ENCODE measurements around the gene AMELY.
"Not testable (repeated sequence)": the region's sequence is repeated elsewhere in the genome, so short reads cannot be mapped to it uniquely, and the experiment has no call there.

Gene AMELY

DNA sequence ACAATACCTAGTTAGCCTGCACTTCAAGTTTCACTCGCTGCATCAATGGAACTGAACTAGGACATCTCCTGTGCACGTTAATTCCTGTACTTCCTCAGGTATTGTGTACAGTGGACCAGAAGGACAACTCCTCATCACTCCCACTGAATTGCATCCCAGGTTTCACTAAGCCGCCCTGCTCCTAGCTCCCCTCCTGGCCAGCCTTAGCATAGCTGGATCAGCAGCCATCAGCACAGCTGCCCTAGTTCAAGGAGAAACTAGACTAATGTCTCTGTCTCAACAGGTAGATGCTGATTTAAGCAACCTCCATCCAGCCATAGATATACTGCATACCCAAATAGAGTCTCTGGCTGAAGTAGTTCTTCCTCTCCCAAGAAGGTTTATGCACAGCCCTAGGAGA, 17.1 kb downstream of the AMELY start:
- no peak for DNase-seq (ENCODE audit: low read depth, low spot score)
- no peaks in the 10 kb centered on the region for H3K36me3 ChIP-seq (ENCODE audit: insufficient read depth, low read length)
- no peak overlapping the region for H3K9ac ChIP-seq (ENCODE audit: insufficient read length)
- H3K27ac ChIP-seq, result no peak overlapping the region
- no peaks in the 10 kb centered on the region for H3K9me3 ChIP-seq (ENCODE audit: low read depth, low read length)
- H3K4me3 ChIP-seq, result no peak overlapping the region
- TF ChIP-seq FOXP2 (optimal IDR thresholded peaks at IDR 0.05; ENCODE audit: control extremely low read depth, extremely low read length, insufficient read depth) (no peak), POLR2AphosphoS5 (IDR thresholded peaks at IDR 0.05; ENCODE audit: borderline replicate concordance, low read depth, low read length) (no peak), EZH2 (IDR thresholded peaks at IDR 0.05) (no peak)

GRCh38 chrY:6849384-6849783, 62.2 kb downstream of the AMELY start:
- H3K27ac ChIP-seq, result no peak overlapping the region
- no peak for DNase-seq (ENCODE audit: low read depth, low spot score)

GRCh38 chrY:6842650-6843049, 68.9 kb downstream of the AMELY start:
- H3K9me3 ChIP-seq (ENCODE audit: low read depth, low read length); DNase-seq (ENCODE audit: low read depth, low spot score); H3K9ac ChIP-seq (ENCODE audit: insufficient read length); H3K4me3 ChIP-seq; H3K27ac ChIP-seq; H3K36me3 ChIP-seq (ENCODE audit: insufficient read depth, low read length): not testable (repeated sequence)

More at GRCh38 chrY:6849384-6849783, 62.2 kb downstream of the AMELY start:
- Histone ChIP-seq H3K4me3 (no peak overlapping the region), H3K9ac (ENCODE audit: insufficient read length) (no peak overlapping the region), H3K9me3 (ENCODE audit: low read depth, low read length) (no peaks in the 10 kb centered on the region), H3K36me3 (ENCODE audit: insufficient read depth, low read length) (no peaks in the 10 kb centered on the region)
- TF ChIP-seq POLR2AphosphoS5 (IDR thresholded peaks at IDR 0.05; ENCODE audit: borderline replicate concordance, low read depth, low read length), result no peak
- TF ChIP-seq FOXP2 (optimal IDR thresholded peaks at IDR 0.05; ENCODE audit: control extremely low read depth, extremely low read length, insufficient read depth), result no peak
- no peak for TF ChIP-seq EZH2 (IDR thresholded peaks at IDR 0.05)

Data from SK-N-MC (cell line).